HUES6 (cell line): ENCODE measurements around the gene DVL1.

Experiments
- H3K27ac ChIP-seq: 2 replicates; pipeline ENCODE4 v1.7.0; 2013; ENCODE audit warnings: low read depth, mild to moderate bottlenecking, low read length, inconsistent platforms
- H3K27me3 ChIP-seq: 2 replicates; pipeline ENCODE4 v1.6.1; 2013; ENCODE audit warnings: low read length; ENCODE audit not compliant: control insufficient read depth, insufficient read depth
- H3K36me3 ChIP-seq: 2 replicates; pipeline ENCODE4 v1.6.1; 2013; ENCODE audit warnings: low read length; ENCODE audit not compliant: control insufficient read depth, insufficient read depth
- H3K4me1 ChIP-seq: 2 replicates; pipeline ENCODE4 v1.6.1; 2013; ENCODE audit warnings: low read length; ENCODE audit not compliant: control insufficient read depth, insufficient read depth
- H3K4me3 ChIP-seq: 2 replicates; pipeline ENCODE4 v1.5.1; 2013; ENCODE audit warnings: low read depth, low read length
- H3K9ac ChIP-seq: one replicate; pipeline ENCODE4 v1.6.1; 2013; ENCODE audit warnings: mild to moderate bottlenecking, low read length
- H3K9me3 ChIP-seq: 2 replicates; pipeline ENCODE4 v1.6.1; 2013; ENCODE audit warnings: low read depth, low read length; ENCODE audit not compliant: control insufficient read depth, insufficient read depth

The DVL1 gene

DNA sequence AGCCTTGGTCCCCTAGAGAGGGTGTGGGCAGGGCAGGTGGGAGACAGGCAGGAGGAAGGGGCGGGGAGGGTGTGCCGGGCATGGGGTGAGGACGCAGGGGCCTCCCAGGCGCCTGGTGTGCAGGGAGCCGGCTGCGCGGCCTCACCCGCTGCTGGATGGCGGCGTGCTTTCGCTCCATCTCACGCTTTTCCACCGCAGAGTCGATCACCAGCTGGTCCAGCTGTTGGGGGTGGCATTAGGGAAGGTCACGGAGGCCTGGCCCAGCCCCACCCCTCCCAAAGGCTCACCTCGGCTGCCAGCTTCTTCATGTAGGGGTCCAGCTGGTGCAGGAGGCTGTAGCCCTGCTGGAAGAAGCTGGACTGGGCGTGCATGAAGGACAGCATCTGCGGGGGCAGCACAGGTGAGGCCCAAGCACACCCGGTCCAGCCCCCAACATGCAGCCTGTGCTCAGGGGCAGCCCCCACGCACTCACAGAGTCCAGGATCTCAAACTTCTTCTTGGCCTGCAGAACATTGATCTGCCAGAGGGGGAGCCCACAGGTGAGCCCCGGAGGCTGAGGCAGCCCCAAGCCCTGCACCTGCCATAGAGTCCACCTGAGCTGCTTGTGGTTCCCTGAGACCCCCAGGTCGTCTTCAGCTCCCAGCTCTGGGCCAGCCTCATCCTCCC is 49.4 kb downstream of the DVL1 start:
- Histone ChIP-seq H3K36me3 (peaks cover 12% of the 10 kb centered on the region), H3K27ac (no peak overlapping the region), H3K4me3 (no peak overlapping the region), H3K9me3 (no peaks in the 10 kb centered on the region), H3K9ac (no peak overlapping the region), H3K27me3 (no peaks in the 10 kb centered on the region), H3K4me1 (peaks cover 15% of the 10 kb centered on the region)

DNA sequence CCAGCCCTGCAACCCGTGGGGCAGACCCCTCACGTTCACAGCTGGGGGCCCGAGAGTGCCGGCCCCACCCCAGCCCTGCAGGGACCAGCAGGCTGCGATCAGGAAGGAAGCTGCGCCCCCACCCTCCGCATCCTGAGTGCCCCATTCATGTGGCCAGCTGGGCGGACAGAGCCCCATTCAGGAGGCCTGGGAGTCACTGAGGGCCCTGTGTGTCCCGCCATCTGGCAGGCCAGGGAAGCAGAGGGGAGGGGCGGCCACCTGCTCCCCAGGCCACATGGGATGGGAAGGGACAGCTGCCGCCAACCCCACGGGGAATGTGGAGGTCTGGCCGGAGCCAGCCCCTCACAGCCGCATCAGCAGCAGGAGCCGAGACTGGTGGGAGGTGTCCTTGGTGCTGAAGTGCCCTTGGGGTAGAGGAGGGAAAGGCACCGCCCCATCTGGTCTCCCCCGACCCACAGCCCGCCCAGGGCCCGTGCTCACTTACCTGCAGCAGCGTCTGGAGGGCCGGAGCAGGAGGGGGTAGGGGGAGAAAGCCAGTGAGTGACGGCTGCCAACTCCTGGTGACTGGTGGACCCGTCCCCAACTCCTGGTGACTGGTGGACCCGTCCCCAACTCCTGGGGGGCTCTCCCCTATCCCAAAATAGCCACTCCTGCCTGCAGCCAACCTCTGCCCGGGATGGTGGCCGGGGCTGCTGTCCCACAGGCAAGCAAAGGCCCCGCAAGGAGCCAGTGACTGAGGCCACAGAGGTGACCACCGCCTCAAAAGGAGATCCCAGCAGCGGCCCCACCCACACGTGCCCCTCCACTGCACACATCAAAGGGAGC is 50.1 kb downstream of the DVL1 start:
- H3K9me3 ChIP-seq: no peaks in the 10 kb centered on the region
- H3K36me3 ChIP-seq: peaks cover 12% of the 10 kb centered on the region
- no peak overlapping the region for H3K9ac ChIP-seq
- no peak overlapping the region for H3K27ac ChIP-seq
- H3K4me3 ChIP-seq: no peak overlapping the region
- H3K4me1 ChIP-seq: peaks cover 7% of the 10 kb centered on the region
- H3K27me3 ChIP-seq: no peaks in the 10 kb centered on the region

- Histone ChIP-seq H3K27ac (no peak overlapping the region), H3K4me3 (no peak overlapping the region), H3K36me3 (peaks cover 12% of the 10 kb centered on the region), H3K4me1 (peaks cover 2% of the 10 kb centered on the region), H3K9me3 (no peaks in the 10 kb centered on the region), H3K27me3 (no peaks in the 10 kb centered on the region), H3K9ac (no peak overlapping the region)
Observed at GRCh38 chr1:1297802-1298424, 51.3 kb downstream of the DVL1 start.

GRCh38 chr1:1296070-1297061 is 52.9 kb downstream of the DVL1 start:
- H3K4me3 ChIP-seq: no peak overlapping the region
- no peaks in the 10 kb centered on the region for H3K9me3 ChIP-seq
- peaks cover 5% of the 10 kb centered on the region; the same call in 1 of the 2 replicates for H3K4me1 ChIP-seq
- no peak overlapping the region for H3K9ac ChIP-seq
- H3K27ac ChIP-seq: no peak overlapping the region
- H3K27me3 ChIP-seq: no peaks in the 10 kb centered on the region
- peaks cover 12% of the 10 kb centered on the region for H3K36me3 ChIP-seq

DNA sequence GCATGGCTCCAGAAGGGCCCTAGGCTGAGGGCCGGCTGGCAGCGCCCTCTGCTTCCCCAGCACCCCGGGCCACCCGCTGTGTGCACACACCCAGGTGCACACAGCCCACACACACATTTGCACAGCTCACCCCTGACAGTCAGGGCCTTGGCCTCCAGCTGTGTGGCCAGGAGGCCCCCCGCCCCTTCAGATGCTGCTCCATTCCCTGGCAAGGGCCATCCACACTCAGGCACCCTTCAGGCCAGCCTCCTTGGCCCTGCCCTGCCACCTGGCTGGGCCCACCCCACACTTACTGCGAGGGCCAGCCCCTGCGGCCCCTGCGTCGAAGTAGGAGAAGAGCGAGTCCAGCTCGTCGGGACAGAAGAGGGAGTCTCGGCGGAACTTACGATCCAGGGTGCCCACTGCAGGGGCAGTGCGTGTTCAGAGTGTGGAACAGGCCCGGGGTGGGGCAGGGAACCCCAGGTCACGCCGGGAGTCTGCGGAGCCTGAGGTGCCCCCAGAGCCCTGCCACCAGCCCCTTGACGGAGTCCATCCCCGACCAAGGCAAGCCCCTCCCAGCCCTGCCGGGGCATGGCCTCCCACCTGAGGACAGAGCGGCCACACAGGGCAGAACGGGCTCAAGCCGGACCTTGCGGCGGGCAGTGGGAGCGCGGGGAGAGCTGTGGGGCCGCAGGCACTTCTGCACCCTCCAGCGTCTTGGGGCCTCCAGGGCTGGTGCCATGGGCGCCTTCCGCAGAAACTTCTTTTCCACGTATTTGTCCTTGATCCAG is 53.9 kb downstream of the DVL1 start:
- H3K4me1 ChIP-seq: peaks cover 5% of the 10 kb centered on the region; the same call in 1 of the 2 replicates
- H3K4me3 ChIP-seq: no peak overlapping the region
- H3K36me3 ChIP-seq: peaks cover 12% of the 10 kb centered on the region
- no peaks in the 10 kb centered on the region; the same call in 1 of the 2 replicates for H3K27me3 ChIP-seq
- H3K9me3 ChIP-seq: no peaks in the 10 kb centered on the region
- no peak overlapping the region for H3K9ac ChIP-seq
- H3K27ac ChIP-seq: no peak overlapping the region

DNA sequence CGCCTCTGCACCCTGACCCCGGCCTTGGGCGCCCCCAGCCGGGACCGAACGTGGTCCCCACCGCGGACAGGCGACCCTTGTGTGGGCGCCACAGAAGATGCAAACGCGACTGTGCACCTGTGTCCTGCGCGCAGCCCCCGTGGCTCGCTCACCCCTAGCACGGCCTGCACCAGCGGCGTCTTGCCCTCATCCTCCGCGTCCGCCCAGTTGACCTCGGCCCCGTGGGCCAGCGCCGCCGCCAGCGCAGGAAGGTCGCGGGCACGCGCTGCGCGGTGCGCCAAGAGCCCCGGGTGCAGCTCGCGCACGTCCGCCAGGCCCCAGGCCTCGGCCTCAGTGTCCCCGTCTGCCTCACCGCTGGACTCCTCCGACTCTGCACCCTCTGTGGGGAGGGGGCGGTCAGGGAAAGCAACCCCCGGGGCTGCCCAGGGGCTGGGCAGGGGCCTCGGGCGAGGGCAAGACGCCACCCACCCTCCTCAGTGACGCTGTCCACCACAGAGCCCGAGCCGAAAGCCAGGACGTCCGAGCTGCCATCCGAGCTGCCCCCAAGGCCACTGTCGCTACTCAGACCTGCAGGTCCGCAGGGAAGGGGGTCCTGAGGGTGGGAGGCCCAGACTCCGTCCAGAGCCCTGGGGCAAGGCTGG is 54.8 kb downstream of the DVL1 start:
- Histone ChIP-seq H3K4me3 (peak overlapping the region; percentile 57), H3K27ac (no peak overlapping the region), H3K36me3 (peaks cover 12% of the 10 kb centered on the region), H3K27me3 (no peaks in the 10 kb centered on the region; the same call in 1 of the 2 replicates), H3K9ac (no peak overlapping the region), H3K4me1 (peaks cover 5% of the 10 kb centered on the region; the same call in 1 of the 2 replicates), H3K9me3 (no peaks in the 10 kb centered on the region)

DNA sequence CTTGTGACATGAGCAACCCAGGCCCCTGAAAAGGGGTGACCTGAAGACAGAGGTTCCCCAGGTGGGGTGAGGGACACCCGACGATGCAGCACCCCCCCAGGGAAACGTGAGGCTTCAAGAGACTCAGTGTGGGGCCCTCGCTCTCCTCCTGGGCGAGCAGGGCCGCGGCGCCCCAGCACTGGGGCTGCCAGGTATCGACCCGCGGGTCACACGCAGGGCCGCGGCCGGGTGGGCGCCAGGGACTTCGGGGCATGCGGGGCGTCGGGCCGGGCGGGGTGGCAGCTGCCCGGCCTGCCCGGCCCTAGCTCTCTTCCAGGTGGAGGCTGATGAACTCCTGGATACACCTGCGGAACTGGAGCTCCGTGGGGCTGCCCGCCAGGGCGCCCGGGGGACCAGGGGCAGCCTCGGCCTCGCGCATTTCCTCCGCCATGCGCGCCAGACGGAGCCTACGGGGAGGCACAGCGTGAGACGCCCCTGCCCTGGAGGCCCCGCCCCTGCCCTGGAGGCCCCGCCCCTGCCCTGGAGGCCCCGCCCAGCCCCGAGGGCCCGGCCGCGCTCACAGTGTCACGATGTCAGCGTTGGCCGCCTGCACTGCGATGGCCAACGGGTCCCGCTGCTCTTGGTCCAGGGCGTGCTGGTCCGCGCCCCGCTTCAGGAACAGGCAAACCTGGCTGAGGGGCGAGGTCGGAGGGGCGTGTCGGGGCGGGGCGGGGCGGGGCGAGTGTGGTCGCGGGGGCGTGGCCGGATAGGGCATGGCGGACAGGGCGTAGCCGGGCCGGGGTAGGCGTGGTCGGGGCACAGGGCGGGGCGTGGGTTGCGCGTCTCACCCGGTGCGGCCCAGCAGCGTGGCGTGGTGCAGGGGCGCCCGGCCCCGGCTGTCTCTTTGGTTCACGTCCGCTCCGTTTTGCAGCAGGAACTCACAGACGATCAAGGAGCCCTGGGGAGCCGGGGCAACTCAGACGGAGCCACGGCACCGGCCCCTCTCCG is 55.7 kb downstream of the DVL1 start:
- Histone ChIP-seq H3K9me3 (peaks cover under 1% of the 10 kb centered on the region), H3K27ac (no peak overlapping the region), H3K4me3 (peak overlapping the region; percentile 57), H3K4me1 (0 out of 2 replicates have a peak, but pooled peaks cover 5% of the 10 kb centered on the region), H3K36me3 (peaks cover 12% of the 10 kb centered on the region), H3K9ac (no peak overlapping the region), H3K27me3 (no peaks in the 10 kb centered on the region; the same call in 1 of the 2 replicates)

DNA sequence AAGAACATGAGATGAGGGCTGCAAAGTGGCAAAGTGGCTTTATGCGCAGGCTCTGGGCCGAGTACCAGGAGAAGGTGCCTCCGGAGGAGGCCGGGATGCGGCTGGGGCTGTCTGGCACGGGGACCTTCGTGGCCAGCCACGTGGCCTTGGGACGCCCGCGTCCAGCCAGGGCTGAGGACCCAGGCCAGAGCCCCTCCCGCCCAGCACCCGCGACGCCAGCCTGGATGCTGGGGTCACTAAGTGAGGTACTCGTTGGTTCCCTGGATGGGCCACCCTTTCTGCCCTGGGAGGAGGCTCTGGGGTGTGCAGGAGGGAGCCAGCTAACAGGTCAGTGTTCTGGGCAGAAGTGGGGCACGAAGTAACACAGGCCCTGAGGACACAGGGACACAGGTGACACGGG is 56.4 kb downstream of the DVL1 start:
- H3K4me3 ChIP-seq: no peak overlapping the region
- H3K36me3 ChIP-seq: peaks cover 10% of the 10 kb centered on the region
- no peak overlapping the region for H3K27ac ChIP-seq
- H3K27me3 ChIP-seq: no peaks in the 10 kb centered on the region; the same call in 1 of the 2 replicates
- H3K4me1 ChIP-seq: 0 out of 2 replicates have a peak, but pooled peaks cover 5% of the 10 kb centered on the region
- peaks cover 4% of the 10 kb centered on the region for H3K9me3 ChIP-seq
- H3K9ac ChIP-seq: no peak overlapping the region

DNA sequence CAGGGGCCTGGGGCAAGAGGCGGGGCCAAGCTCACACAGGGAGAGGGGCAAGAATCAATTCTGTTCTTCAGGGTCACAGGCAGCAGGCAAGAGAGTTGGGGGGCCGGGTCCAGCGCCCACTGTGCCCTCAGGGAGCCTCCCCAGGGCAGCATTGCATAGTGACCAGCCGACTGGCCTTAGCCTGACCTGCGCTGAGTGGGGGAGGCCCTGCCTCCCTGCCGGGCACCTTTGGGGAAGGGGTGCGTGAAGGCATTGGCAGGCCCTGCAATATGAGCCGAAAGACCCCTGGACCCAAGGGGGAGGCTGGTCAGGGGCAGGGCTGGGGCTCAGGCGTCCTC is 56.8 kb downstream of the DVL1 start:
- Histone ChIP-seq H3K9me3 (peaks cover 4% of the 10 kb centered on the region), H3K9ac (no peak overlapping the region), H3K36me3 (peaks cover 7% of the 10 kb centered on the region; the same call in 1 of the 2 replicates), H3K27ac (no peak overlapping the region), H3K4me3 (no peak overlapping the region), H3K27me3 (no peaks in the 10 kb centered on the region; the same call in 1 of the 2 replicates), H3K4me1 (0 out of 2 replicates have a peak, but pooled peaks cover 5% of the 10 kb centered on the region)
